LNCaP clone FGC (cell line): Measurements from ENCODE around the gene NOSTRIN.

ENCODE experiments used
- DNase-seq: peaks from one replicate; pipeline ENCODE4 v3.0.0-alpha.2; 2011; ENCODE audit warnings: low read depth
- H3K4me3 ChIP-seq: 2 replicates; pipeline ENCODE4 v1.5.1; 2011; ENCODE audit warnings: mild to moderate bottlenecking, low read depth, low read length, control low read depth
- CTCF ChIP-seq: IDR thresholded peaks from 2 replicates; pipeline ENCODE4 v1.5.1; 2012; ENCODE audit warnings: mild to moderate bottlenecking; ENCODE audit not compliant: control insufficient read depth, insufficient read depth; ENCODE audit errors: extremely low read depth

Gene NOSTRIN

GRCh38 chr2:168780669-168781071, 21.8 kb upstream of the NOSTRIN start:
- no peak for TF ChIP-seq CTCF
- H3K4me3 ChIP-seq, result no peak overlapping the region
- DNase-seq, result no peak

DNA sequence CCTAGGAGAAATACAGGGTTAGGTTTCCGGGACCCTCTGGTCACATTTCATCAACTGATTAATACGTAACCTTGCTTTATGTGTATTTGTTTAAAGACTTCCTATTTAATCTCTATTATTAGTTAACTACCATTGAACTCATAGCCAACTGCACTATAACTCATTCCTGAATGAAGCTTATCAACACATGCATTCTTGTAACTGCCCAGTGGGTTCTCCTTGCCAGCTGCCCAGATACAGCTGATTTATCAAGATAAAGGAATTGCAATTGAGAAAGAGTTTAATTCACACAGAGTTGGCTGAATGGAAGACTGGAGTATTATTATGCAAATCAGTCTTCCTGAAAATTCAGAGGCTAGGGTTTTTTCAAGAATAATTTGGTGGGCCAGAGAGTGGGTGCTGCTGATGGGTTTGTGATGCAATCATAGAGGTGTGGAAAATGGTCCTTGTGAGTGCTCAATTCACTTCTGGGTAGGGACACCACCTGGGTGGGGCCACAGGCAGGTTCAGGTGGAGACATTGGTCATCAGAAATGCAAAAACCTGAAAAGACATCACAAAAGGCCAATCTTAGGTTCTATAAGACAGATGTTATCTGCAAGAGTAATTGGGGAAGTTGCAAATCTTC, 21.1 kb upstream of the NOSTRIN start:
- no peak overlapping the region for H3K4me3 ChIP-seq
- no peak for DNase-seq
- TF ChIP-seq CTCF, result no peak

DNA sequence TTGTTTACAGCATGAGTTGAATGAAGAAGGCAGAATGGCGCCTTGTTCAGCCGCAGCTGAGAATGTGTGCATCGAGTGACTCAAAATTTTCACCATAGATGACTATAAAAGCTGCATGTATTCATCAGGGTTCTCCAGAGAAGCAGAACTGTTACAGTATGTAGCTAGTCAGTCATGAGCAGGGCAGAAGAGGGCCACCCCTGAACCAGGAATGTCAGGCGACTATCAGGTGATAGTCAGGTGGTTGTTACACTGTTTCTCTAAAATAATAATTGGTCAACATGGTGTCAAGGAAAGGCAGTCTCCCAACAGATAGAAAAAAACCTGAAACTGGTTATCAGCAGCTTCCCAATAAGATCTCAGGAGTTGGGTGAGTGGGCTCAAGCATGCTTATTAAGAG, 20.2 kb upstream of the NOSTRIN start:
- no peak for DNase-seq
- no peak for TF ChIP-seq CTCF
- H3K4me3 ChIP-seq, result no peak overlapping the region

DNA sequence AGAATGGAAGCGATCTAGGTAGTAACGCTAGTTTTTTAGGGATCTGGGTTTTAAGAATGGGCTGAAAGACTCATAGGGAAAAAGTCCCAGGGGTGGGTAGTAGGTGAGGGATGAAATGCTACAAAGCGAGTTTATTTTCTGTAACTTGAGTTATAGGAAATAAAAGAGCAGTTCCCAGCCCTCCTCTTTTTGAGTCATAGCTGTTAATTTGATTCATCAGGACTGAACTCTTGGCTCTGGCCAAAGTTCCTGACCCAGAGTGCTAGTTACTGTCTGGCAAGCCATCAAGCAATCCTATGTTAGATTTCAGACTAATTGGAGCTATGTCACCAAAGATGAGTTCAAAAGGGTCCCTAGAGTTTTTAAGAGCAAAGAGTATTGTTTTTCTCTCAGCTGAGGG, 17.4 kb upstream of the NOSTRIN start:
- no peak for TF ChIP-seq CTCF
- DNase-seq, result no peak
- H3K4me3 ChIP-seq, result peak overlapping the region; percentile 15; the same call in 1 of the 2 replicates

- H3K4me3 ChIP-seq, result no peak overlapping the region
- no peak for TF ChIP-seq CTCF
- no peak for DNase-seq
Observed at GRCh38 chr2:168787098-168787781, 15.2 kb upstream of the NOSTRIN start.

DNA sequence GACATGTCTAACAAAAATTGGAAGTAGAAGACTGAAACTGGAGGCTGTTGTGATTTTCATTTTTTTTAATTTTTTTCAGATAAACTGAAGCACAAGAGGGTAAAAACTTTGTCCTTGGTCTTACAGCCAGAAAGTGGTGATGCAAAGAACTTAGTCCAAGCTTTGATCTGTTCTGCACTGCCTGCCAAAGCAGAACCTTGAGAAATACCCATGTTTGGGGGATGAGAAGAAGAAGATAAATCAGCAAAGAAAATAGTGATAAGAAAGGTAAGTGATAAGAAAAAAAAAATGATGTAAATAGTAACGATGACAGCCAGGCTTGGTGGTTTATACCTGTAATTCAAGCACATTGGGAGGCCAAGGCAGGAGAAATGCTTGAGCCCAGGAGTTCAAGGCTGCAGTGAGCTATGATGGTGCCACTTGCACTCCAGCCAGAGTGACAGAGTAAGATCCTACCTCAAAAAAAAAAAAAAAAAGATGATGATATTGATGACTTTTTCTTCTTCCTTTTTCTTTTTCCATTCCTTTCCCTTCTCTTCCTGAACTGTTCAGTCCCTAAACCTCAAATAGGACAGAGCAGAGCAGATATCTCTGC, 14.6 kb upstream of the NOSTRIN start:
- H3K4me3 ChIP-seq, result no peak overlapping the region
- TF ChIP-seq CTCF, result no peak
- DNase-seq, result no peak

- no peak for DNase-seq
- no peak overlapping the region for H3K4me3 ChIP-seq
- no peak for TF ChIP-seq CTCF
Observed at GRCh38 chr2:168789776-168790175, 12.7 kb upstream of the NOSTRIN start.
